Peyer's patch (tissue), 4 donors: Measurements from ENCODE around the gene ZCCHC3. TPM values are rescaled to one million over a fixed set of nuclear protein-coding genes. Genes with fewer than 3 reads are reported as not detected.
"Not testable (repeated sequence)": the region's sequence is repeated elsewhere in the genome, so short reads cannot be mapped to it uniquely, and the experiment has no call there.

Experiments used
- DNase-seq, 3 donors: peaks; one replicate each; pipeline ENCODE4 v3.0.0-alpha.2; 2017 to 2019
- H3K27ac ChIP-seq, 4 donors: fragments of 200-600 bp; sonication (generic); one replicate each; pipeline ENCODE4 v1.5.1; 2016 to 2019
- H3K27me3 ChIP-seq, 2 donors: fragments of 200-600 bp; sonication (generic); one replicate each; pipeline ENCODE4 v1.5.1; 2019
- H3K36me3 ChIP-seq, 3 donors: fragments of 200-600 bp; sonication (generic); one replicate each; pipeline ENCODE4 v1.5.1; 2016 to 2019
- H3K4me1 ChIP-seq, 4 donors: fragments of 200-600 bp; sonication (generic); one replicate each; pipeline ENCODE4 v1.5.1; 2016 to 2019
- H3K4me3 ChIP-seq, 4 donors: fragments of 200-600 bp; sonication (generic); 1 replicate in 3 of 4; 2 replicates in 1 of 4; pipeline ENCODE4 v1.5.1; 2016 to 2019; ENCODE audit warnings: mild to moderate bottlenecking in 1 of 4
- H3K9me3 ChIP-seq, 4 donors: fragments of 200-600 bp; sonication (generic); one replicate each; pipeline ENCODE4 v1.5.1; 2016 to 2019; ENCODE audit warnings: mild to moderate bottlenecking in 1 of 4
- CTCF ChIP-seq, 6 experiments: fragments of 450-650 bp in 4 of 6; fragments of 200-600 bp in 2 of 6; sonication (generic) in 1 of 6; IDR thresholded peaks; one replicate each; pipeline ENCODE4 v1.5.1; 2017 to 2019; ENCODE audit warnings: antibody characterized with exemption in 6 of 6, mild to moderate bottlenecking in 3 of 6, moderate library complexity in 1 of 6
- POLR2A ChIP-seq, 2 donors: fragments of 450-650 bp; IDR thresholded peaks; one replicate each; pipeline ENCODE4 v1.5.1; 2017; ENCODE audit warnings: antibody characterized with exemption in 2 of 2, mild to moderate bottlenecking in 2 of 2, moderate library complexity in 2 of 2
- total RNA-seq, 4 donors: library from RNA; depleted of rRNA; stranded (reverse); fragments of >200 nt; gene quantifications; one replicate each; pipeline ENCODE4 v1.1.0, GENCODE V29; 2016

ZCCHC3 gene
- total RNA-seq, 4 donors from 2014 or later, result 9.6 to 17.3 (median 13.9) TPM

DNA sequence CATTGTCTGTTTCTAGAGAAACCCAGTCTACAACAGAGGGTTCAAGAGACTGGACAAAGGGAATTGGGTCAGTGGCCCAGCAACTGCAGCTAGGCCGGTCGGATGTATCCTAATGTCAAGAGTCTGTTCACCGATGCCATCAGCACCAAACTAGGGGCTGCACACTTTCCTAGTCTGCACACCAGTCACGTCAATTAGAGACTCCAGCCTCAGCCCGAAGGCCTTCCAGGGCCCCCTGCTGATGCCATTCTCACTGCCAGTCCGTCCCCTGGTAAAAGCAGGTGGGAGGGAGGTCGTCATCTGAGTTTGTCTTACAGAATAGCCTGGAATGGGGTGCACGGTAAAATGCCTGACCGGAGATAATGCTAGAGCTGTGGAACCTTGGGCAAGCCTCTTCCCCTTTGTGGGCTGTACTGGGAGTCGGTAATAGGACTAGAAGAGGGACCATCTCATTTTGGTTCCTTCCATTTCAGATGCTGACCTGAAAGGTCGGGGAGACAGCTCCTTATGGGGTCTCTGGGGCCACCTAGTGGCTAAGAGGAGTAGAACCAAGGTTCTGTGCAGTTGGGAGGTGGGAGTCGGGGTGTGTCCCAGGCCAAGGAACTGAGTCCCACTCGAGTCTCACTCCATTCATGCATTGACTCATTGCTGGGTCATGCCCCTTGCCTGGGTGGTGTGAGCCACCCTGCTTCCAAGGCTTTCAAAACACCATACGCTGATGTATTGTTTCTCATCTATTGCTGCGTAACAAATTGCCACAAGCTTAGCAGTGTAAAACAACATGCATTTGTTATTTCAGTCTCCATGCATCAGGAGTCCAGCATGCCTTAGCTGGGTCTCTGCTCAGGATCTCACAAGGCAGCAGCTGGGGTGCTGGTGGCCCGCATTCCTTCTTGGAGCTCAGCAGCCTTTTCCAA, 33.1 kb downstream of the ZCCHC3 start:
- Histone ChIP-seq H3K4me3 (no peak overlapping the region), H3K36me3 (no peaks in the 10 kb centered on the region), H3K27ac (peak overlapping the region in 1 of 4 donors; percentile 30), H3K27me3 (no peaks in the 10 kb centered on the region), H3K9me3 (no peaks in the 10 kb centered on the region), H3K4me1 (peaks cover 0 to 23% (median 2%) of the 10 kb centered on the region in 4 donors)
- peak; percentile 52 to 77 (median 53) for DNase-seq
- TF ChIP-seq POLR2A (IDR thresholded peaks at IDR 0.05) (no peak), CTCF (IDR thresholded peaks at IDR 0.05) (peak; percentile 66 to 84 (median 78))

DNA sequence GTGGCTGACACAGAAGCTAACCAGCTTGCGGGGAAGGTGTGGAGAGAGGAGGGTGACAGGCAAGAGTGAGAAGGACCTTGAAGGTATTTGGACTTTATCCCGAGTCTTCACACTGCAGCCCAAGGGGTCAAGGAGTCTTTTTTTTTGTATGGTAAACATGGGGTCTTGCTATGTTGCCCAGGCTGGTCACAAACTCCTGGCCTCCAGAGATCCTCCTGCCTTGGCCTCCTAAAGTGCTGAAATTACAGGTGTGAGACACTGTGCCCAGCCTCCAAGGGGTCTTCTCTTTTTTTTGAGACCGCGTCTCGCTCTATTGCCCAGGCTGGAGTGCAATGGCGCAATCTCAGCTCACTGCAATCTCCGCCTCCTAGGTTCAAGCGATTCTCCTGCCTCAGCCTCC, 37.2 kb downstream of the ZCCHC3 start:
- no peak overlapping the region for H3K4me3 ChIP-seq
- no peak for TF ChIP-seq CTCF (IDR thresholded peaks at IDR 0.05)
- TF ChIP-seq POLR2A (IDR thresholded peaks at IDR 0.05), result no peak
- no peak for DNase-seq
- H3K4me1 ChIP-seq, result no peaks in the 10 kb centered on the region
- no peak overlapping the region for H3K27ac ChIP-seq
- no peaks in the 10 kb centered on the region for H3K27me3 ChIP-seq
- H3K36me3 ChIP-seq, result no peaks in the 10 kb centered on the region
- no peaks in the 10 kb centered on the region for H3K9me3 ChIP-seq

- H3K4me3 ChIP-seq, H3K36me3 ChIP-seq, DNase-seq: not testable (repeated sequence)
Observed at GRCh38 chr20:336040-336439, 38.7 kb downstream of the ZCCHC3 start.

GRCh38 chr20:341682-342081, 44.3 kb downstream of the ZCCHC3 start:
- peaks cover 0 to 5% (median 0%) of the 10 kb centered on the region in 4 donors for H3K9me3 ChIP-seq
- H3K4me3 ChIP-seq, result no peak overlapping the region
- peaks cover 0 to 13% (median 0%) of the 10 kb centered on the region in 4 donors for H3K4me1 ChIP-seq
- no peaks in the 10 kb centered on the region for H3K27me3 ChIP-seq
- TF ChIP-seq POLR2A (IDR thresholded peaks at IDR 0.05) (no peak), CTCF (IDR thresholded peaks at IDR 0.05) (no peak)
- no peak for DNase-seq
- no peak overlapping the region for H3K27ac ChIP-seq
- H3K36me3 ChIP-seq, result no peaks in the 10 kb centered on the region

More at GRCh38 chr20:336040-336439, 38.7 kb downstream of the ZCCHC3 start:
- not testable (repeated sequence) for H3K4me1 ChIP-seq, H3K27me3 ChIP-seq, H3K9me3 ChIP-seq, H3K27ac ChIP-seq

GRCh38 chr20:343107-343506, 45.7 kb downstream of the ZCCHC3 start:
- peaks cover 0 to 5% (median 0%) of the 10 kb centered on the region in 4 donors for H3K9me3 ChIP-seq
- no peak for TF ChIP-seq POLR2A (IDR thresholded peaks at IDR 0.05)
- TF ChIP-seq CTCF (IDR thresholded peaks at IDR 0.05), result no peak
- H3K4me1 ChIP-seq, result peaks cover 0 to 15% (median 0%) of the 10 kb centered on the region in 4 donors
- H3K27me3 ChIP-seq, result no peaks in the 10 kb centered on the region
- no peaks in the 10 kb centered on the region for H3K36me3 ChIP-seq
- no peak overlapping the region for H3K4me3 ChIP-seq
- no peak for DNase-seq
- no peak overlapping the region for H3K27ac ChIP-seq

DNA sequence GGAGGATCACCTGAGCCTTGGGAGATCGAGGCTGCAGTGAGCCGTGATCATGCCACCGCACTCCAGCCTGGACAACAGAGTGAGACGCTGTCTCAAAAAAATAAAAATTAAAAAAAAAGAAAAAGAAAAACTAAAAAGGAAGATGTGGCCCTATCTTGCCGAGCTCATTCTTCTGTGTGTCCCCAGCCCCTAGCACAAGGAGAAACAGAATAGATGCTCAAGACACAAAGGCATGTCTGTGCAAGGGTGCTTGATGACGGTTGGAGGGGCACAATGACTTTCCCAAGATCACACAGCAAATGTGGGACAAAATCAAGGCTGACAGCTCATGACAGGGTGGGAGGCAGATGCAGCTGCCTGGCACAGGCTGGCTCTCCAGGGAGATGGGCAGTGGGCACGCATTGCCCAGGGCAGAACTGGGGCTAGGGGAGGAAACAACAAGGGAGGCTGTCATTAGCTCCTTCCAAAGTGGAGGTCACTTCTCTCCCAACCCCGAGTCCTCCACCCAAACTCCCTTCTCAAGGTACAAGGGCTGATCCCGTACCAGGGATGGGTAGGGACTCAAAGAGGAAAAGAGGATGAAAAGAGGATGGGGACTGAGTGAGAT, 48.8 kb downstream of the ZCCHC3 start:
- peak overlapping the region in 3 of 4 donors; percentile 52 to 77 (median 76) for H3K4me3 ChIP-seq

More for the DNA sequence above, 48.8 kb downstream of the ZCCHC3 start:
- H3K9me3 ChIP-seq, result peaks cover 0 to 5% (median 0%) of the 10 kb centered on the region in 4 donors
- H3K27me3 ChIP-seq, result no peaks in the 10 kb centered on the region
- peaks cover 0 to 23% (median 0%) of the 10 kb centered on the region in 4 donors for H3K4me1 ChIP-seq
- no peaks in the 10 kb centered on the region for H3K36me3 ChIP-seq
- no peak for DNase-seq
- TF ChIP-seq POLR2A (IDR thresholded peaks at IDR 0.05) (no peak), CTCF (IDR thresholded peaks at IDR 0.05) (no peak)
- H3K27ac ChIP-seq, result peak overlapping the region in 3 of 4 donors; percentile 80 to 87 (median 84)
